HCEC 1CT (cell line): ENCODE data around the gene ASIC2.

Source experiments
- DNase-seq: peaks from one replicate; pipeline ENCODE4 v3.0.0-alpha.2; 2017

ASIC2 gene

GRCh38 chr17:33287096-33287725, 5.9 kb downstream of the ASIC2 start:
- no peak for DNase-seq

DNA sequence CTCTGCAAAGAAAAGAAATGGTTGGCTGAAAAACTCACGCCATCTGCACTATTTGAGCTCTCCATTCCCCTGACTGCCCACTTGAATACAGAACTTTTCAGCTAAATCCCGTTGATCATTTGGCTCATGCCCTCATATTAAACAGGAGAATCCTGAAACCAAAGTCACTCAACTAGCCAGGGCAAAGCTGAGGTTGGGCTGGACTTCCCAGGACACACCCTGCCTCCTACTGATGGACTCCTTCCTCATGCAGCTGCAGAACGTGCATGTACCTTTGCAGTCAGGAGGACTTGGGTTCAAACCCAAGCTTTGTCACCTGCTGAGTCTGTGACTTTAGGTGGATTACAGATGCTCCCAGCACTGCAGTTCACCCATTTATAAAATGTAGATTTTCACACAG, 7.7 kb downstream of the ASIC2 start:
- DNase-seq, result no peak

DNA sequence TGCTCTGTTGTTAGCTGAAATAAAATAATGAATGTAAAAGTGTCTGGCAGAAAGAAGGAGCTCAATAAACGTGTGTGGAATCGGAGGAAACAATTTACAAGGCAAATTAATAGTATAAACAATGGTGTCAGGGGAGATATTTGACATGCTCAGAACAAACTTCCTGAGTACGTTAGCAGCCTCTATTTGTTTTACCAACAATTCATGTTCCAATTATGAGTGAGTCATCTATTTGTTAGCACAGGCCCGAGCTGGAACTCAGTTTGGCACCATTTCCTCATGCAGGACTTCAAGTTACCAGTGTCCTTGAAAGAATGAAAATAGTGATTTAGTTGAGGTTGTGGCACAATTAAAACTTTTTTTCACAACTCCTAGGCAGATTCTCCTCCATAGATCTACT, 9.1 kb downstream of the ASIC2 start:
- peak; percentile 66 for DNase-seq

GRCh38 chr17:33280162-33280943, 12.7 kb downstream of the ASIC2 start:
- no peak for DNase-seq

- no peak for DNase-seq
Measured at GRCh38 chr17:33277436-33278100, 15.5 kb downstream of the ASIC2 start.

- DNase-seq, result no peak
Measured at GRCh38 chr17:33273743-33274410, 19.2 kb downstream of the ASIC2 start.

GRCh38 chr17:33273271-33273670, 19.8 kb downstream of the ASIC2 start:
- no peak for DNase-seq

GRCh38 chr17:33272438-33272837, 20.7 kb downstream of the ASIC2 start:
- DNase-seq, result no peak

DNA sequence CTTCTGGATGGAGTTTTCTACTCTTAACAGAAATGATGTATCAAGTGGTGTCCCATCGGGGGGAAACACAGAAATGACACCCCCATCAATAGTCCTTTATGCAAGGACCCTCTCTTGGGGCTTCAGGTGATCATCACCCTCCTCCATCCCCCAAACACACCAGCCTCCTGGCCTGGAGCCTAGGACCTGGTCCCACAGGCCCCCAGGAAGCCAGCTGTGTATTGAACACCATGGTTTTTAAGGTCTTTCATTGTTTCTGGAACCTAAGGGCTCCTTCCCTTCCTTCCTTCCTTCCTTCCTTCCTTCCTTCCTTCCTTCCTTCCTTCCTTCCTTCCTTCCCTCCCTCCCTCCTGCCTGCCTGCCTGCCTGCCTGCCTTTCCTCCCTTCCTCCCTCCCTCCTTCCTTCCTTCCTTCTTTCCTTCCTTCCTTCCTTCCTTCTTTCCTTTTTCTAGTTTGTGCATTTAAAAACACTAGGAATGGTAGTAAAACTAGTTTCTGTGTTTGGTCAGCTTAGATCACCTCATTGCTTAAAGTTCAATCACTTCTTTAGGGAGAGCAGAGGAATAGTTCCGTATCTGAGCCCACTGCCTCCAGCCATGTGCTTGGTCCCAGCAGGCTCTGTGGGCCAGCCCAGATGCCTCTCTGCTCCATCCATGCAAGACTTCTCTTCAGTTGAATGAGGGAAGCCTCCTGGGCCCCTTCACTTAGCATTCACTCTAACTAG, 23.6 kb downstream of the ASIC2 start:
- no peak for DNase-seq

- no peak for DNase-seq
Measured at GRCh38 chr17:33267851-33268548, 25.1 kb downstream of the ASIC2 start.

- DNase-seq, result peak; percentile 89
Measured at GRCh38 chr17:33267271-33267790, 25.8 kb downstream of the ASIC2 start.

GRCh38 chr17:33266611-33267010, 26.5 kb downstream of the ASIC2 start:
- no peak for DNase-seq

DNA sequence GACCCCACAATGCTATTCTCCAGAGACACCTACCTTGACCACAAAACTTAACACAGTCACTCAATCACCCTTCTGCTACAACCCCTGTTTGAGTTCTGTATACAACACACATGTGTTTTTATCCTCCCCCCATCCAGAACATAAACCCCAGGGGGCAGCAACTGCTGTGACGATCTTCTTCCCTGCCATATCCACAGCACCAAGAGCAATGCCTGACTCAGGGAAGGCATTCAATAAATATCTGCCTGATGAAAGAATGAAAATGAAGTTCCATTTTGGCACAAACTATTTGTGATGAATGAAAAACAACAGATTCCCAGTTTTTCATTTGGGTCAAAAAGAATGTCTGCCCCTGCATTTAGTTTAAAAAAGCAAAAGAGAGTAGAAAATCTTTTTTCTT, 27.0 kb downstream of the ASIC2 start:
- DNase-seq, result no peak

GRCh38 chr17:33263396-33263795, 29.7 kb downstream of the ASIC2 start:
- DNase-seq, result no peak

- DNase-seq, result no peak
Measured at GRCh38 chr17:33262266-33263123, 30.6 kb downstream of the ASIC2 start.

DNA sequence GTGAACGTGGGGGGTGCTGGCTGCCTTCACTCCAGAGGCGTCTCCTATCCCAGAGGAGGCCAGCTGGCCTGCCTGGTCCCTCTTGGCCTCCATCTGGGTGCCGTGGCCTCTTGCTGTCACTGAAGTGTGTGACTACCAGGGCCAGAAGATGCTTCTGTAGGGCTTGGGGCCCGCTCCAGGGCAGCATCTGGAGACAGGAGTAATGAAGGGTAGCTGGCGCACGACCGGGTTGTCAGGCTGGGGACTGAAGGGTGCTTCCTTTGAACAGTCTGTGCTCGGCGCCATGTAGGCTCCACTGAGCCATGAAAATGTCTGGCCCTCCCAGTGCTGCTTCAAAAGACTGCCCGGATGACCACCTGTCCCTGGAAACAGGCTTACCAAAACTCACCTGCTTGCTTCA, 31.3 kb downstream of the ASIC2 start:
- no peak for DNase-seq

DNA sequence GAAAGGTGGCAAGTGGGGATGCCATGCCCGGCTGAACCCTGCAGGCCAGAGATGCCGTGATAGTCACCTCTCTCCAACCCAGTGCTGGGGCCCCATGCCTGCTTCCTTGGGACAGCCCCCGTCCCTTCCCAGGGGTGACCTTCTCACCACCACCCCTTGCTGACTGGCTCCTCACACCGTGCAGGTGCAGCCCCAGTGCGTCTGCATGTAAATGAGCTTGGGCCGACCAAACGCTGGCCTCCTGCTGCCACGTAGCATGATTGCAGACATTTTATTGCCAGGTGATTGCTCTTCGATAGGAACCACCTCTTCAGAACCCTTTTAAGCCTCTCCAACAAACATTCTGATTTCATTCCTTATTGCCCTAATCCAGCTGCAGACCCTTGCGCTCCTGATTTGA, 32.5 kb downstream of the ASIC2 start:
- no peak for DNase-seq

GRCh38 chr17:33258296-33258695, 34.8 kb downstream of the ASIC2 start:
- no peak for DNase-seq

DNA sequence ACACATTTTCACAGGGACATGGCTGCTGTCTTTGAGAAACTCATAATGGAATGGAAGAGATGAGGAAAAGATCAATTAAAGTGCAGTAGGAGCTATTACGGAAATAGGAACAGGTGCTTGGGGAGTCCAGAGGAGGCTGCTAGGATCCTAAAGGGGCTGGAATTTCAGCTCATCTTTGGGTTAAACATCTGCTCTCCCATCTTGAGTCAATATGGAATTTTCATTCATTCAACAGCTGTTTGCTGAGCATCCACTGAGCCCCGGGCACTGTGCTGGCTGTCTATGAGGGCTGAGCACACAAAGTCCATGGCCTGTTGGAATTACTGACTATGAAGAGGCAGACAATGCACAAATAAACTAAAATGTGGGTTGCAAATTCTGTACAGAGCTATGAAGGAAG, 47.9 kb downstream of the ASIC2 start:
- DNase-seq, result no peak

- no peak for DNase-seq
Measured at GRCh38 chr17:33243732-33244131, 49.4 kb downstream of the ASIC2 start.
